ENCODE results near the gene XYLT2. TPM values are rescaled to one million over a fixed set of nuclear protein-coding genes. Genes with fewer than 3 reads are reported as not detected.

XYLT2 gene
- total RNA-seq, 1 experiment from 2014 or later = 39.7 TPM

GRCh38 chr17:50352693-50353599 lies 7.0 kb downstream of the XYLT2 start:
- Mint-ChIP-seq H3K27me3 (ENCODE audit: low read depth) (no peaks in the 10 kb centered on the region), H3K4me1 (peaks cover 10% of the 10 kb centered on the region), H3K4me3 (no peak overlapping the region), H3K36me3 (peaks cover 24% of the 10 kb centered on the region), H3K9me3 (no peaks in the 10 kb centered on the region), H3K27ac (no peak overlapping the region)
- ChIA-PET POLR2A (no interaction called here), CTCF (interaction anchor here (1.6 kb wide), 1 partner anchor 9 kb away, joined by 11 read pairs; no protein-coding TSS in a partner anchor)
- ATAC-seq (no peak), DNase-seq (ENCODE audit: low spot score) (no peak)
- no peak for TF ChIP-seq IRF1 (CRISPR knock-in tag; IDR thresholded peaks at IDR 0.05)
- no peak for TF ChIP-seq NFYB (CRISPR knock-in tag; conservative IDR thresholded peaks at IDR 0.05; ENCODE audit: low read depth)
- TF ChIP-seq ZNF416 (CRISPR knock-in tag; IDR thresholded peaks at IDR 0.05) = no peak
- TF ChIP-seq AR (CRISPR knock-in tag; IDR thresholded peaks at IDR 0.05) = no peak
- no peak for TF ChIP-seq FOXP1 (CRISPR knock-in tag; IDR thresholded peaks at IDR 0.05; ENCODE audit: borderline replicate concordance)
- no peak for TF ChIP-seq ATF6 (CRISPR knock-in tag; IDR thresholded peaks at IDR 0.05)
- TF ChIP-seq ZSCAN18 (CRISPR knock-in tag; IDR thresholded peaks at IDR 0.05) = no peak
- TF ChIP-seq CREB1 (CRISPR knock-in tag; IDR thresholded peaks at IDR 0.05) = no peak
- TF ChIP-seq AFF4 (CRISPR knock-in tag; IDR thresholded peaks at IDR 0.05; ENCODE audit: borderline replicate concordance) = no peak
- TF ChIP-seq ATF3 (CRISPR knock-in tag; conservative IDR thresholded peaks at IDR 0.05) = no peak
- no peak for TF ChIP-seq IRF2 (CRISPR knock-in tag; IDR thresholded peaks at IDR 0.05; ENCODE audit: borderline replicate concordance, low read depth)
- TF ChIP-seq NFATC4 (CRISPR knock-in tag; IDR thresholded peaks at IDR 0.05) = no peak
- TF ChIP-seq TCF7 (CRISPR knock-in tag; IDR thresholded peaks at IDR 0.05; ENCODE audit: low read depth) = no peak
- no peak for TF ChIP-seq SMAD3 (CRISPR knock-in tag; IDR thresholded peaks at IDR 0.05; ENCODE audit: borderline replicate concordance)
